Panc1 (cell line): ENCODE measurements around the gene ARHGEF10L. TPM values are rescaled to one million over a fixed set of nuclear protein-coding genes. Genes with fewer than 3 reads are reported as not detected.

ENCODE experiments used
- ATAC-seq: fragments of 200-7000 bp; cut with Tn5 transposase; 2 replicates; pipeline ENCODE4 v1.9.1; 2020; ENCODE audit warnings: mild to moderate bottlenecking, moderate library complexity
- BruUV-seq: library from RNA; stranded (reverse); fragments of 400-500 nt; replicated peaks from 2 replicates; lab custom pipeline; 2021; lab: Mats Ljungman, UMichigan
- CTCF ChIA-PET: fragments of 300-600 bp; sonication (Branson Sonifier 250); formaldehyde crosslinking; loops from one replicate; lab custom pipeline; 2022; ENCODE audit warnings: antibody characterized with exemption; lab: Charles Lee
- POLR2A ChIA-PET: fragments of 300-600 bp; sonication (Branson Sonifier 250); formaldehyde crosslinking; loops from one replicate; lab custom pipeline; 2022; ENCODE audit warnings: antibody characterized with exemption; lab: Charles Lee
- DNase-seq: peaks from one replicate; pipeline ENCODE4 v3.0.0-alpha.2; 2010; ENCODE audit warnings: low read depth, low spot score
- H3K27ac ChIP-seq: 2 replicates; pipeline ENCODE4 v1.5.1; 2011; ENCODE audit warnings: mild to moderate bottlenecking, low read length, inconsistent platforms
- H3K27me3 ChIP-seq: fragments of 200-500 bp; sonication (Bioruptor generic); 2 replicates; pipeline ENCODE4 v1.6.0; 2014; ENCODE audit warnings: low read length, inconsistent platforms; ENCODE audit not compliant: control insufficient read depth, insufficient read depth
- H3K36me3 ChIP-seq: fragments of 200-500 bp; sonication (Bioruptor generic); 2 replicates; pipeline ENCODE4 v1.5.1; 2014; ENCODE audit warnings: inconsistent platforms, mild to moderate bottlenecking, low read length, moderate library complexity; ENCODE audit not compliant: control insufficient read depth, insufficient read depth
- H3K4me1 ChIP-seq: 2 replicates; pipeline ENCODE4 v1.5.1; 2011; ENCODE audit warnings: inconsistent platforms, mild to moderate bottlenecking, low read length, moderate library complexity; ENCODE audit not compliant: control insufficient read depth, insufficient read depth
- H3K4me3 ChIP-seq, 2 experiments: 2 replicates each; pipeline ENCODE4 v1.5.1; 2011 to 2012; ENCODE audit warnings: low read depth in 2 of 2, low read length in 2 of 2, mild to moderate bottlenecking in 2 of 2, inconsistent platforms in 1 of 2, moderate library complexity in 1 of 2
- H3K9me3 ChIP-seq: fragments of 200-500 bp; sonication (Bioruptor generic); 2 replicates; pipeline ENCODE4 v1.5.1; 2014; ENCODE audit warnings: low read depth, mild to moderate bottlenecking, inconsistent platforms, low read length, moderate library complexity; ENCODE audit not compliant: control insufficient read depth, insufficient read depth
- CTCF ChIP-seq: fragments of 450-650 bp; IDR thresholded peaks from 2 replicates; pipeline ENCODE4 v1.5.1; 2017; ENCODE audit warnings: mild to moderate bottlenecking
- POLR2AphosphoS5 ChIP-seq: IDR thresholded peaks from 2 replicates; pipeline ENCODE4 v1.6.1; 2012; ENCODE audit warnings: mild to moderate bottlenecking, low read depth, low read length, moderate library complexity
- REST ChIP-seq, 2 experiments: IDR thresholded peaks; 2 replicates each; pipeline ENCODE4 v1.6.1; 2011 to 2012; ENCODE audit warnings: low read depth in 2 of 2, control low read depth in 1 of 2, low read length in 1 of 2, mild to moderate bottlenecking in 1 of 2, moderate library complexity in 1 of 2; ENCODE audit not compliant: insufficient read depth in 1 of 2
- SIN3A ChIP-seq: IDR thresholded peaks from 2 replicates; pipeline ENCODE4 v1.6.1; 2012; ENCODE audit warnings: low read depth, mild to moderate bottlenecking, low read length, moderate library complexity, borderline replicate concordance; ENCODE audit not compliant: insufficient read depth
- TCF7L2 ChIP-seq: IDR thresholded peaks from 2 replicates; pipeline ENCODE4 v1.6.1; 2011; ENCODE audit warnings: mild to moderate bottlenecking, low read depth, low read length, inconsistent platforms
- in situ Hi-C: cut with HindIII; loops from 2 replicates; pipeline ENCODE4 v1.10.0; 2016; ENCODE audit warnings: low sequenced_read_pairs, low pct_unique_long_range_greater_than_20kb
- intact Hi-C: fragments of 100-400 bp; cut with micrococcal nuclease; formaldehyde crosslinking; loops from one replicate; pipeline ENCODE4 v1.10.0; 2022; ENCODE audit not compliant: unreplicated experiment
- total RNA-seq: library from RNA; stranded (reverse); gene quantifications from one replicate; pipeline ENCODE4 v1.2.1, GENCODE V29; 2021; ENCODE audit not compliant: unreplicated experiment

The ARHGEF10L gene
- total RNA-seq, 1 experiment from 2014 or later = 5.9 TPM

GRCh38 chr1:17558541-17558940 is 19.0 kb downstream of the ARHGEF10L start:
- intact Hi-C loops (no loop called here), in situ Hi-C loops (no loop called here)
- Histone ChIP-seq H3K9me3 (no peaks in the 10 kb centered on the region), H3K36me3 (no peaks in the 10 kb centered on the region), H3K4me1 (no peaks in the 10 kb centered on the region), H3K27ac (no peak overlapping the region), H3K27me3 (no peaks in the 10 kb centered on the region), H3K4me3 (no peak overlapping the region)
- TF ChIP-seq TCF7L2 = no peak
- CTCF ChIA-PET = no interaction called here
- DNase-seq (no peak), ATAC-seq (no peak)
- POLR2A ChIA-PET = no interaction called here
- no TSS peak for BruUV-seq

GRCh38 chr1:17558954-17559614 is 19.6 kb downstream of the ARHGEF10L start:
- H3K27ac ChIP-seq = no peak overlapping the region
- no peaks in the 10 kb centered on the region for H3K27me3 ChIP-seq
- H3K36me3 ChIP-seq = no peaks in the 10 kb centered on the region
- intact Hi-C loops = no loop called here
- no peaks in the 10 kb centered on the region for H3K9me3 ChIP-seq
- ATAC-seq = no peak
- TF ChIP-seq POLR2AphosphoS5 (no peak), TCF7L2 (no peak), SIN3A (no peak), REST (IDR thresholded peaks at IDR 0.05; ENCODE audit: insufficient read depth in 1 of 2, low read depth in 2 of 2, low read length in 1 of 2) (no peak), CTCF (no peak)
- BruUV-seq = no TSS peak
- no peak overlapping the region for H3K4me3 ChIP-seq
- in situ Hi-C loops = no loop called here
- CTCF ChIA-PET = no interaction called here
- POLR2A ChIA-PET = no interaction called here
- no peaks in the 10 kb centered on the region for H3K4me1 ChIP-seq
- DNase-seq = no peak

- BruUV-seq = no TSS peak
- TF ChIP-seq TCF7L2 (no peak), CTCF (no peak), SIN3A (no peak), REST (IDR thresholded peaks at IDR 0.05; ENCODE audit: insufficient read depth in 1 of 2, low read depth in 2 of 2, low read length in 1 of 2) (no peak), POLR2AphosphoS5 (no peak)
- no peak overlapping the region for H3K4me3 ChIP-seq
- intact Hi-C loops = no loop called here
- no peaks in the 10 kb centered on the region for H3K4me1 ChIP-seq
- POLR2A ChIA-PET = no interaction called here
- H3K27ac ChIP-seq = no peak overlapping the region
- in situ Hi-C loops = no loop called here
- no peak for ATAC-seq
- no peak for DNase-seq
- H3K27me3 ChIP-seq = no peaks in the 10 kb centered on the region
- CTCF ChIA-PET = no interaction called here
- no peaks in the 10 kb centered on the region for H3K36me3 ChIP-seq
- H3K9me3 ChIP-seq = no peaks in the 10 kb centered on the region
Observed at GRCh38 chr1:17559615-17560419, 20.3 kb downstream of the ARHGEF10L start.
